Coronary artery (tissue), 2 donors: ENCODE measurements around the gene RAPGEF5.
A peak's percentile ranks its signal among the peaks of the same experiment; 100 is the strongest.

ENCODE experiments used
- DNase-seq: peaks from one replicate; pipeline ENCODE4 v3.0.0-alpha.2; 2017; ENCODE audit warnings: low spot score
- H3K27ac ChIP-seq, 2 donors: fragments of 200-600 bp; sonication (generic); one replicate each; pipeline ENCODE4 v1.5.1; 2016 to 2019
- H3K4me3 ChIP-seq: fragments of 200-600 bp; sonication (generic); 2 replicates; pipeline ENCODE4 v1.5.1; 2016; ENCODE audit warnings: mild to moderate bottlenecking, moderate library complexity
- CTCF ChIP-seq: fragments of 200-600 bp; sonication (generic); IDR thresholded peaks from one replicate; pipeline ENCODE4 v1.5.1; 2019; ENCODE audit warnings: antibody characterized with exemption

Gene RAPGEF5

DNA sequence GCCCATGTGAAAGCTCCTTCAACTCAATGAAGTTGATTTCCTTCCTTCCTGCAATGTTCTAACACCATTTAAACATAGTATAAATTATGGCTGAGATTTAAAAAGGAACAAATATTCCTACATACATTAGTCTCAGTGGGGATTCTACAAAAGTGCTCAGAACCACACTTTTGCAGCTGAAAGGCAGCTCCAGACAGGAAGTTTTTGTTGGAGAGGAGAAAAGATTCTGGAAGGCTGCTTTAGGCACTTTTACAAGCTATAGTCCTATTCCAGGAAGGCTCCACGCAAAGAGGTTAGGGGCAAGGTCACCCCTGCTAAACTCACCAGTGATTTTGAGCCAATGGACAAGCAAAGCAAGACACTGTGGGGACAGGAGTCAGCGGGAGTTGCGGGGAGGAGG, 232.0 kb downstream of the RAPGEF5 start:
- H3K27ac ChIP-seq, result peak overlapping the region in 1 of 2 donors; percentile 54
- no peak for DNase-seq
- TF ChIP-seq CTCF, result no peak
- no peak overlapping the region for H3K4me3 ChIP-seq

GRCh38 chr7:22123139-22123538, 233.8 kb downstream of the RAPGEF5 start:
- no peak for TF ChIP-seq CTCF
- peak overlapping the region; percentile 48 to 66 for H3K27ac ChIP-seq
- H3K4me3 ChIP-seq, result no peak overlapping the region
- DNase-seq, result no peak

GRCh38 chr7:22121702-22122474, 235.1 kb downstream of the RAPGEF5 start:
- Histone ChIP-seq H3K27ac (peak overlapping the region; percentile 66 to 75), H3K4me3 (no peak overlapping the region)
- no peak for DNase-seq
- no peak for TF ChIP-seq CTCF

DNA sequence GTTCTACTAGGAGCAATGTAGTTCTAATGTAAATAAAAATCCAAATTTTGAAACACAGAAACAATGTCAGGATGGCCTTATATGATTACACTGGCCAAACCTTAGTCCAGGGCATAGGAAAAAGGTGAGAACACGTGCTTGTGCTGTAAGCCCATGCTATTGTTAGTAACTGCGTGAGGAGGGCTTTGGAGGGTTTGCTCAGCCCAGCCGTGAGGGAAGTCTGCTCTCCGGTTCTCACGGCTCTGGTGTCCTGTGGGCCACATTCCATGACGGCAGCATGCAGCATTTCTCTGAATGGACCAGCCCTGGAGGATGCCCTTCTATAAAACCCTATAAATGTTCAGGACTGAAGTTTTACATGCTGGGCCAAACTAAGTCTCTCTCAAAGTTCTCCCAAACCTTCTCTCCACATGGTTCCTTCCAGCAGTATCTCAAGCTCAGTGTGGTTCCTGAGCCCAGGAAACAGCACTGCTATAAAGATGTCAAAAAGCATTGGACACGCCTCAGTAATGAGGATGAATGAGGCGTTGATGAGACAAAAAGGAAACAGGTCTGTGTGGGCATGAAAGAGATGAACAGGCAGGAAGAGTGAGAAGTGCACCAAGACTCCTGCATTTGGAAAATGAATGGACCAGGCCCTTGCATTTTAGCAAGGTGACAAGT, 236.4 kb downstream of the RAPGEF5 start:
- TF ChIP-seq CTCF, result no peak
- no peak overlapping the region for H3K27ac ChIP-seq
- no peak overlapping the region for H3K4me3 ChIP-seq
- DNase-seq, result no peak

DNA sequence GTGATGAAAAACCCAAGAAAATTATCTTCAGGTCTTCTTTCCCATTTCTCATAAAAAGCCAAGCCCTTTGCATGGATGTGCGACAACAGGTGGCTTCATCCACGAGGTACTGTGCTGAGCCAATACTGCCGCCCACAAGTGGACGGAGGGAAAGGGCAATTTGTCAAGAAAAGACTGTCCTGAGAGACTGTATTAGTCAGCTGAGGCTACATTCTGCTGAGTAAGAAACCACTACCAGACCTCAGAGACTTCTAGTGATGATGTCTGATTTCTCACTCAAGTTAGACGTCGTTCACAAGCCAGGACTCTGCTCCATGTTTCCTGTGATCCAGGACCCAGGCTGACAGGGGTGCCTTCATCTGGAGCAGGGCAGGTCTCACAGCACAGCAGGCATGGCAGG, 239.7 kb downstream of the RAPGEF5 start:
- no peak overlapping the region for H3K27ac ChIP-seq
- no peak overlapping the region for H3K4me3 ChIP-seq
- peak; percentile 58 for DNase-seq
- no peak for TF ChIP-seq CTCF

DNA sequence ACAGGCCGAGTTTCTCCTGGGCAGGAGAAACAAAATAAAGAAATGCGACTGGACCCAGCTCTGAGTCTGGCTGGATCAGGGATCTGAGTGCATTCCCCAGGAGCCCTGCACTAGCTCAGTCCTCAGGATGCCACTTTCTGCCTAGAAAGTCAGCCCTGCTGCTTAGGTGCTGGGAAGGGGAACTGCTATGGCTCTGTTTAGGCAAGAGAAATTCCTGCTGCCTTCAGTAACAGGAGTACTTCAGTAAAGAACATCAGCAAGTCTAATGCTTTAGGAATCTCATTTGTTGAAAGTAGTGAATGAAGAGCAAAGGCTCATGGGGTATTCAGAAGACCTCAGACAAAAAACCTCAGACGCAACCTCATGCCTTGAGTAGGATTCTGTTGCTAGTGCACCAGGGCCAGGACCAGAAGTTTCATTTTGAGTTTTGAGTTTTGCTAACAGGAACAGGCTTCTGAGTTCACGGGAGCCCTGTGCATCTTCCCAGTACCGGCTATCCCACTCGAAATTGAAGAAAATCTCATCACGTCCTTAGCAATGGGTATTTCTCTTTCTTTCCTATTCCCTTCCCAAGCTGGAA, 240.4 kb downstream of the RAPGEF5 start:
- peak overlapping the region in 1 of 2 donors; percentile 21 for H3K27ac ChIP-seq
- DNase-seq, result peak; percentile 26
- H3K4me3 ChIP-seq, result no peak overlapping the region
- TF ChIP-seq CTCF, result no peak
